ENCODE data around the gene FKBP15.
"Not testable (repeated sequence)": the region's sequence is repeated elsewhere in the genome, so short reads cannot be mapped to it uniquely, and the experiment has no call there.

The FKBP15 gene

GRCh38 chr9:113143432-113144227, 77.4 kb downstream of the FKBP15 start:
- ATAC-seq = no peak

GRCh38 chr9:113140896-113141295, 80.2 kb downstream of the FKBP15 start:
- ATAC-seq = not testable (repeated sequence)

GRCh38 chr9:113139953-113140352, 81.1 kb downstream of the FKBP15 start:
- ATAC-seq = no peak

GRCh38 chr9:113139225-113139829, 81.8 kb downstream of the FKBP15 start:
- ATAC-seq = no peak

- ATAC-seq = no peak
Observed at GRCh38 chr9:113138760-113139159, 82.3 kb downstream of the FKBP15 start.

- no peak for ATAC-seq
Observed at GRCh38 chr9:113137196-113138168, 83.6 kb downstream of the FKBP15 start.

- no peak for ATAC-seq
Observed at GRCh38 chr9:113131689-113132151, 89.4 kb downstream of the FKBP15 start.

- ATAC-seq = no peak
Observed at GRCh38 chr9:113129884-113130283, 91.2 kb downstream of the FKBP15 start.

GRCh38 chr9:113129466-113129865, 91.6 kb downstream of the FKBP15 start:
- no peak for ATAC-seq

GRCh38 chr9:113125386-113126035, 95.6 kb downstream of the FKBP15 start:
- ATAC-seq = no peak

- ATAC-seq = not testable (repeated sequence)
Observed at GRCh38 chr9:113118829-113119228, 102.2 kb downstream of the FKBP15 start.
